Renal cortical epithelial cell (primary cell): Measurements from ENCODE around the gene EXOC6B. TPM values are rescaled to one million over a fixed set of nuclear protein-coding genes. Genes with fewer than 3 reads are reported as not detected.
A peak's percentile ranks its signal among the peaks of the same experiment; 100 is the strongest.

Experiments
- DNase-seq: peaks from one replicate; pipeline ENCODE4 v3.0.0-alpha.2; 2011; ENCODE audit warnings: low read depth
- total RNA-seq: library from RNA; depleted of rRNA; stranded (reverse); fragments of >200 nt; gene quantifications from 2 replicates; pipeline ENCODE4 v1.2.3, GENCODE V29; 2014

Gene EXOC6B
- total RNA-seq, 1 donor from 2014 or later: 56.0 TPM

DNA sequence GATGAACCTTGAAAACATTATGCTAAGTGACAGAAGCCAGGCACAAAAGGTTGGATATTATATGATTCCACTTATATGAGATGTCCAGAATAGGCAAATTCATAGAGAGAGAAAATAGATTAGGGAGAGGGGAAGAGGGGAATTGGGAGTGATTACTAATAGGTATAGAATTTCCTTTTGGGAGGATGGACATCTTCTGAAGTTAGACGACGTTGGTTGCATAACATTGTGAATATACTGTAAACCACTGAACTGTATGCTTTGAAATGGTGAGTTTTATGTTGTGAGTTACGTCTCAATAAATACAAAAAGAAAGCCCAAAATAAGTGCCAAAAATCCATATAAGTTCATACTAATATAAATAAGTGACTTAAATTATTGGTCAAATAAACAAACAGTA is 659.6 kb downstream of the EXOC6B start:
- no peak for DNase-seq

DNA sequence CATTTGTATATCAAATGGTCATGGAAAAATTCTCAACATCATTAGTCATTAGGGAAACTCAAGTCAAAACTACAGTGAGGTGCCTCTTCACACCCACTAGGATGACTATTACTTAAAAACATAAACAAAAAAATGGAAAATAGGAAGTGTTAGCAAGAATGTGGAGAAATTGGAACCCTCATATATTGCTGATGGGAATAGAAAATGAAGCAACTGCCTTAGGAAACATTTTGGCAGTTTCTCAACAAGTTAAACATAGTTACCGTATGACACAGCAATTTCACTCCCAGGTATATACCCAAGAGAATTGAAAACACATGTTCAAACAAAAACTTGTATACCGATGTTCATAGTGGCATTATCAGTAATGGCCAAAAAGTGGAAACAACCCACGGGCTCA is 660.0 kb downstream of the EXOC6B start:
- DNase-seq: no peak

DNA sequence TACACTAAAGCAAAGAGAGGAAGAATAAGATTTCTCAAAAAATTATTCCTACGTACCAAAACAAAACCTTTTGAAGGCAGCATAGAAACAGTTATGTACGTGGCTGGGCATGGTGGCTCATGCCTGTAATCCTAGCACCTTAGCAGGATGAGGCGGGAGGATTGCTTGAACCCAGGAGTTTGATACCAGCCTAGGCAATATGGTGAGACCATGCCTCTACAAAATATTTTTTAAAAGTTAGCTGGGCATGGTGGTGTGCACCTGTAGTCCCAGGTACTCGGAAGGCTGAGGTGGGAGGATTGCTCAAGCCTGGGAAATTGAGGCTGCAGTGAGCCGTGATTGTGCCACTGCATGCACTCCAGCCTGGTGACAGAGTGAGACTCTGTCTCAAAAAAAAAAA is 663.3 kb downstream of the EXOC6B start:
- no peak for DNase-seq

DNA sequence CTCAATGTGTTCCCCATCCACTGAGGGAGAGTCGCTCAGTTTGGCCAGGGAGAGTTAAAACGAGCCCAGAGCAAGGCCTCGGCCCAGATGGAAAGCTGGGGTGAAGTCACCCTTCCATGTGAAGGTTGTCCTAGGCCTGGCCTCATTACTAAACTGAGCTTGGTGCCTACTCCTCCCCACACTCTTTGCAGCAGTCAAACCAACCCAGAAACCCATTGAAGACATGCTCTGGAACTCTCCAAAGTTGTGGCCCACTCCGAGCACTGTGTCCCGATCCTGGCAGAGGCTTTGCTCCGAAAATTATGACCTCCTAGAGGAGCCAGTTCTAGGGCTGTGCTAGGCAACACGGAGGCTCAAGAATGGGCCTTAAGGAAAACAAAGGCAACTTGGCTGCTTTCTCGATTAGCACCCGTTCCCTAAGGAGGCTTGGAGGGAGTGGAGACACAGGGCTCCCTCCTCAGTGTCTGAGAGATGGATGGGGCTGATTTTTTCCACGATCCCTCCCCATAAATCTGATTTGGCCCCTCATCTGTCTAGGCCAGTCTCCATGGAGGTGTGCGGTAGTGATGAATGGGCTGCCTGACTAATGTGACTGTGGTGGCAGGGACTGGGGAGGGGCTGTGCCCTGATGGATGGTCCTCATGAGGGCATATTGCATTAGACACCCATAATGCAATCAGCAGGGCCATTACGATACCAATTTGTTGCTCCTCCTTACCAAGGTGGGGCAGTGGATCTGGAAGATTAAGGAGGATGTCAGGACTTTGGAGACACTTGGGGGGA is 666.4 kb downstream of the EXOC6B start:
- no peak for DNase-seq

DNA sequence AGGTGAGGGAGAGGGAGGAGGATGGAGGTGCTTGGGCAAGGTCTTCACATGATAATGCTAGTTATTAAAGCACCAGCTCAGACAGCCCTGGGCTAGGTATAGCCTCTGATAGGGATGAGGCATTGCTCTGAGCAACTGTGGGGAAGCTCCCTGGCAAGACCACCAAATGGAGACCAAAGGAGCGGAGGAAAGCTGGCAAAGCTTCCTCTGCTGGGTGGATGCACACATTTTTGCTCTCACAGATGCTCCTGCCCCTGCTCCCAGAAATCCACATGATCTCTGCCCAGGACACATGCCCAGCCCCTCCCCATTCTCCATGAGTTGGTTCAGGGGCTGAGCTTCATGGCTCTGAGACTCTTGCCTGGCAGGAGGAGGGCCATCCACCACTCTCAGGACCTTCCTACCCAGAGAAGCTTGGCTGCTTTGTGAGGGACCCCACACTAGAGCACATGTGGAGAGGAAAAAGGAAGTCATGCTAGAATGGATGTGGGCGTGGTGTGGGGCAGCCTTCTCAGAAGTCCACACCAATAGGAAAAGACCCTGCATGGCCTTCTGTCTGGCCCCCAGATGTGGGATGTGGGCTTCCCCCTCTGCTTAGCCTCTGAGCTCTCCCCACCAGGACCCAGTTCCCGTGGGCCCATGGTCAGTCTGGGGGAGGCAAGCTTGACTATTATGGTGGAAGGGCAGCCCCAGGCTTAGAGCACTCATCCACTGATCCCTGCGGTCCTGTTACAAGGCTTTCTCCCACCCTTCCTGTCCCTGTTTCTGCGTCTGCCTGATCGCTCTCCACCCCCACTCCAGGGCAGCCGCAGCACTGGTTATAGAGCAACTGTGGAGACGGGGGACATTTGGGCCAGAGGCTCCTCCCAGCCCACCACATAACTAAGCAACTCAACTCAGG is 667.7 kb downstream of the EXOC6B start:
- DNase-seq: no peak

DNA sequence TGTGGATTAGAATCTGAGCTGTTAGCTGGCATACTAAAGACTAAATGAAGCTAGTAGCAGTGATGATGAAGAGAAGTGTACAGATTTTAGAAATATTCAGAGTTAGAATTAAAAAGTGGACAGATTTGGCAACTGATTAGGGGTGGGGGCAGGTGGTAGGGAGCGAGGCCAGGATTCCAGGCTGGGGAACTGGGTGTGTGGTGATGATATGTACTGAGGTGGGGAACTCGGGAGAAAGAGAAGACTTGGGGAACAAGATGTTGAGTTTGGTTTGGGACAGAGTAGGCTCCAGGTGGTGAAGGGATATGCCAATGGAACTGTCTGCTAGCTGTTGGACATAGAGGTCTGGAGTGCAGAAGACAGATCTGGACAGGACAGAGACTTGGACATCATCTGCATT is 669.0 kb downstream of the EXOC6B start:
- no peak for DNase-seq

DNA sequence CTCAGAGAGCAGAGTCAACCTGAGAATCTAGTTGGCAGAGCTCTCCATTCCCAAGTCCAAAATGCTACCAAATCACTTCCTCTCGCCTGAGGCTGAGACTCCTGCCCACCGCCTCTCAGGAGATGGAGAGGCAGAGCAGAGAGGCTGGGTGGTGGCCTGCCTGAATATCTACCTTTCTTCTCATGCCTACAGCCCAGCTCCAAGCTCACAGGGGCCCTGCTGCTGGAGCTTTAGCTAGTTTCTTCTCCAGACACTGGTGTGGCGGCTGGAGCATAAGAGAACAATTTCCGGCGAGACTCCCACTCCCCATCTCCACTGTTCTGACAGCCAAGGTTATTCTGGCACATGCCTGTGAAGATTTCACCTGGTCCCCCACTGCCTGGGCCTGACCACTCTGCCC is 670.1 kb downstream of the EXOC6B start:
- DNase-seq: no peak

DNA sequence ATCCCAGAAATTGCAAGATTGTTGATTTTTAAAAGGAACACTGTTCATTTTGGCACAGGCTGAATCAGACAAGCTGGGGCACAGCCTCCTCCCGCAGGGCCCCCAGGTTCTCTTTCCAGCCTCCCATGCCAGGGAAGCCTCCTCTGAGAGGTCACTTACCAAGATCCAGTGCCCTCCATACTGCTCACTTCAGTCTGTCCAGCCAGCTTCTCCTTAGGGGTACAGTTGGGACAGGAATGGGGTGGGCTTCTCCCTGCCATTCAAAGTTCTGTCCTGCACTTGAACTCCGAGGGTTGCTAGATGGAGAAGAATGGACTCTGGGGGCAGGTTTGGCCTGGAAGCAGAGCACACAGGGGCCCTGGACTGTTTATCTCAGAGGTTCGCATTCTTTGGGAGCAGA is 670.7 kb downstream of the EXOC6B start:
- no peak for DNase-seq

DNA sequence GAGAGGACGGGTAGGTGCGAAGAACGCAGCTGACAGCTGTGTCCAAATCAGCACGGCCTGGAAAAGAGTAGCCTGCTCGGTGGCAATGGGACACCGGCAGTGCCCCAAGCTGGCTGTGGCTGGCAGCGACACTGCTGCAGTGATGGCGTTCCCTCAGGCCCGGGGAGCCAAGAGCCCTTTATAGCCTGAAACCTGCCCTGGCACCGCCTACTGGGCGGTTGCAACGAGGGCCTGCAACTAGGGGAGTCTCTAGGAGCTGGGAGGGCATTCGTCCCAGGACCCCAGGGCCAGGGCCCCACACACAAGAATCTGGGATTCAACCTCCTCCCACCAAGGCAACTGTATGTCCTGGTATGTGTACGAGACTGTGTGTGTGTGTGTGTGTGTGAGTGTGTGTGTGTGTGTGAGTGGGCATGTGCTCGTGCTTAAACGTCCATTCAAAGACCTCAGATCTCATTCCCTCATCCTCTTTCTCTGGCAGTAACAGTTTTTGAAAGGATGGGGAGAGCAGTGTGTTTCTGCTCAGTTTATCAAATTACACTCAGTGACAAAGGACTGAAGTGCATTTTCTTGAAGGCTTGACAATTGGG is 671.4 kb downstream of the EXOC6B start:
- DNase-seq: no peak

DNA sequence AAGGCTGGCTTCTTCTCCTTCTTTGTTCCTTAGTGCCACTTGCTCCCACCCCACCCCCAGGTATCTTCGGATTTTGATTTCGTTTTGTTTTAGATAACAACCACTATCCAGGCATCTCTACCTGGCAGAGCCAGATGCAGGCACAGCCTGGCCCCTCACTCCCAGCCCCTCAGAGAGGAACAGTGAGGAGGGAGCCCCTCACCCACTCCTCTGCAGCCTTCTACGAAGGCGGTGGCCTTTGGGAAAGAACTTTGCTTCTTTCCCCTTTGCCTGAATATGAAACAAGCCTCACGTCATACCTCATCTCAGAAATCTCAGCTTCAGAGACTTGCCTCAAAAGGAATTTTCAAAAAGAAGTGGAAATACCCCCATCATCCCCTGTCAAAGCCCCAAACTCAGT is 671.9 kb downstream of the EXOC6B start:
- no peak for DNase-seq

DNA sequence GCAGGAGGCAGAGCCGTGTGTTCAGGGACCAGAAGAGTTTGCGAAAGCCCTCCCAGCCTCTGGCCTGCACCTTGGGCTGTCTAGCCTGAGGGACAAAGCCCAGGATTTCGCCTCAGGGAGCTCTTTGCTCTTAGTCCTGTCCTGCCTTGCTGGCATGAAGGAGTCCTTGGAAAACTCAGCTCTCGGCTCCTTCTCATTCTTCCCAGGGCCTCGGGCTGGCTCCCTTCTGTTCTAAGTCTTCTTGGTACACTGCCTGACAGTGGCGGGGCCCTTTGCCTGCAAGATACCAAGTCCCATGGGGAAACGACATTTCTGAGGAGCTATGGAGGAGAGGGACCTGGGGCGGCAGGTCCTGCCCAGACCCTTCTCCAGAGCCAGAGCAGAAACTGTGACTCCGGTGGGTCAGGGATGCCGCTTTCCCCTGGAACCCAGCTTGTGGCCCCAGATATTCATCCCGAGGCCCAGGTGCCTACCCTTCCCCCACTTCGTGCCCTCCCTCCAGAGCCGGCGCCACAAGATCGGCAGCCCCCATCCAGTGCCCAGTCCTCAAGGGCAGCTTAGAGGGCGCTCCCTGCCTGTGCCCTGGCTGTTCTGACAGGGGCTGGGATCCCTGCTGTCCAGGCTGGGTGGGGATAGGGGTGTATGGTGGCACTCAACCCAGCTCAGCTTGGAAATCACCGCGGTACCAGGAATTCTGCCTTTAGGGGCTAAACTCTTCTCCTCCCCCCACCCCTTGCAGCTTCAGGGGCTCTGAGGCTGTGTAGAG is 672.6 kb downstream of the EXOC6B start:
- no peak for DNase-seq

DNA sequence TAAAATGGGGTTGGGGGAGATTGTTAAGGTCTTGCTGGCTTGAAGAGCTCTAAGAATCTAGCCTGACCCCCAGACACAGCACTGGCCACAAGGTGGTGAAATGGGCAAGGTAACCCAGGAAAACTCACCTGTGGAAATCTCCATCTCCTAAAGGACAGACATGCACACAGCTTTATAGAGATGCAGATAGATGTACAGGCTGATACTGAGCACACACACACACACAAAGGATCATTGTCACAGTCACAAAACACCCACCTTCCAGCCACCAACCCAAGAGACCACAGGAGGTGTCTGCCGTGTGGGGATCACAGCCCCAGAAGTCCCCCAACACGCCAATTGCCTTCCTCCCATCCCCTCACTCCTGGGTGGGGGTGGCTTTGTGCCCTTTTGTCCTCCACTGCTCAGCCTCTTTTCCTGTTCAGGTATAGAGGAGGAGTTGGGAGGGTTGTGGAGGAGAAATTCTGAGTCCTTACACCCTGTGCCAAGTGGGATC is 674.9 kb downstream of the EXOC6B start:
- DNase-seq: no peak

DNA sequence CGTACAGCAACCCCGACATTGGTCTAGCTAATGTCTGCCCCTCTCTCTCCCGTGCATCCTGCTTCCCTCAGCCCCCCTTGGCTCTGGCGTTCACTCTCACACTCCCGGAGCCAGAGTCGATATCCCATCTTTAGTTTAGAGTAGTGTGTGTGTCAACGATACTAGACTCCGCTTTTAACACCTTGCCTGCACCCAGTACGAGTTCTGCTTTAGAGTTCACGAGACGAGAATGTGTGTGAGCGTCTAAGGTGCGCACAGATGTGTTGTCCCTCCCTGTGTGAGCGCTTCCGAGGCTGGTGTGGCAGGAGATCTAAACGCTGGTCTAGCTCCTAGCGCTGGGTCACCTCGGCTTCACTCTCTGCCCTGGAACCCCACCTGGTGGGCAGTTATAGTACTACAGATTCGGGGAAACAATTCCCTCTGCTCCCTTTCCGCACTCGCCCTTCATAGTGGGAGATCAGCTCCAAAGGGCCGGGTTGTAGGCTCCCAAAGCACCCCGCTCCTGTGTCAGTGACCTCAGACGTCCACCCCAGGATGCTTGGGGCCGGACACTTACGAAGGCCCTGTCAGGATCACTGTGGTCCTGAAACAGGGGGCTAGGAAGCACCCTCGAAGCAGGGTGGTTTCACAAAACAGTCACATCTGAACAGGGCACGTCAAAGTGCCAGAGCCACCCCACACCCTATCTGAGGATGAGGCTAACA is 675.5 kb downstream of the EXOC6B start:
- DNase-seq: peak; percentile 44

DNA sequence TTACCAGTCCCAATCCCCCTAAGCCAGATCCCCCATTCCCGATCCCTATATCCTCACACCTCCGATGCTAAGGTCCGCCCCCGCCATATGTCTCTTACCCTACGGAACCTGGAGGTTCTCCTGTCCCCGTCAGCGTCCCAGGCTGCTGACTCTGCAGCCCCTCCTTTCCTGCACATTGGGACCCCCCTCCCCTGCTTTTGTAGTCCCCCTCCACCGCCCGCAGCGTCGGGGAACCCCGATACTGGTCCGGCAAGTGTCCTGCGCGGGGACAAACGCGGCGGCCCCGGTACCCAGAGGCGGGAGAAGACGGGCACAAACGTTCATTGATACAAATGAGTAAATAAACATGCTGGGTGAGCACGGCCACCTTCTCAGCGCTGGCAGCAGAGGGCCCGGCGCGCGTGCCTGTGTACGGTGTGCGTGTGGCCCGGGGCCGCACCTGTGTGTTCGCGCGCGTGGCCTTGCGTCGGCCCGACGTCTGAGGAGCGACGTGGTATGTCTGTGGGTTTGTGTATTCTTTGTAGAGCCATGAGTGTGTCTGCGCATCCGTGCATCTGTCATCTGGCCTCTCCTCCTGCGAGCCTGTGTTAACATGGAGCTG is 676.2 kb downstream of the EXOC6B start:
- no peak for DNase-seq

DNA sequence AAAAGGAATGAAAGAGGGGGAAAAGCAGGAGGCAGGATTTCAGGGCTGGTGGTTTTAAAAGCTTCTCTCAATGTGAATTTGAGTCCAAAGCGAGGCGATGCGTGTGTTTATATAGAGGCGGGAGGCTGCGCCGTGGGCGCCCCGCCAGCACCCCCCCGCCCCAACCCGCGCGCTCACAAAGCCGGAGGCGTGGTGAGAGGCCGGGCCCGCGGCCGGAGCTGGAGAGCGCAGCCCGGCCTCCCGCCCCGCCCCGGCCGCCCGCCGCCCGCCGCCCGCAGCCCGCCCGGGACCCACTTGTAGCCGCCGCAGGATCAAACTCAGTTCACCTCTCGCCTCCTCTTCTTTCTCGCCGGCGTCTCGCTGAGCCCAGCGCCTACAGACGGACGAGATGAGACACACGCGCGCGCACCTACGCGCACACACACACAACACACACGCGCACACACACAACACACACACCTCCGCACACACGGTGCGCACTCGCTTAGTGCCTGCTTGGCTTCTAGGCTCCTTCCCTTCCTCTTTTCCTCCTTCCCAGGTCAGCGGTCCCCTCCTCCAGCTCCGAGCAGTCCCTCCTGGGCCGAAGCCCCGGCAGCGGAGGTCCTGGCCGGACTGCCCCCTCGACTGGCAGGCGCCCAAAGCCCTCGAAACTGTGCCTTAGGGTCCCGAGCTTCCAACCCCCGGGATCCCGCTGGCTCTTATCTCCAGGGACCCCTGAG is 676.8 kb downstream of the EXOC6B start:
- no peak for DNase-seq

DNA sequence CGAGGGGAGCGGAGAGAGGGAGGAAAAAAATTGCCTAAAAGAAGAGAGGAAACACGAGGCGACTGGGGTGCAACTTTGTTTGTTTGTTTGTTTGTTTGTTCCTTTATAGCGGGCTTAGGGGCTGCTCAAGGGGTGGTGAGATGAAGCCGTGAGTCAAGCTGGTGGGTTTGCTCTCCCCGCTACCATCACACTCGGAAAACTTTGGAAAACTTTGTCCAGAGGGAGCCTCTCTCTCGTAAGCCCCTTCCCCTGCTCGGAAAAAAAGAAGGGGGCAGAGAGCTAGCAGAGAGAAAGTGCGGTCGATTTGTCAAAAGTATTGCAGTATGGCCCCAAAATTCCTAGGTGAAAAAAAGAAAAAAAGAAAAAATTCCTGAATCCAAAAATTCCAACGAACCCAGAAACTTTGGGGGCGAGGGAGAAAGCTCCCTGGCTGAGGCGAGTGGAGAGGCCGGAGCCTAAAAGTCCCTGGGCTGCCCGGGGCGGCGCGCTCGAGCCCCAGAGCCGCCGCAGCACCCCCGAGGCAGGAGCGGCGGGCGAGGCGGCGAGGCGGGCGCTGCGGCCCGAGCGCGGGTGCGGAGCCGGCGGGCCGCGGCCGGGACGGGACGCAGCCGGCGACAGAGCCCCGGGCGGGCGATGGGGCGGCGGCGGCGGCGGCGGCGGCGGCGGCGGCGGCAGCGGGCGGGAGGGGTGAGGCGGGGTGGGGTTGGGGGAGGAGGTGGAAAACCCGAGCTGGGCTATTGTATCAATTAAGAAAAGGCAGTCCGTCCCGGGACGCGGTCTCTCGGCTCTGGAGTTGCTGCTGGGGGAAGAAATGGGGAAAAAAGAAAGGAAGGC is 677.6 kb downstream of the EXOC6B start:
- no peak for DNase-seq

DNA sequence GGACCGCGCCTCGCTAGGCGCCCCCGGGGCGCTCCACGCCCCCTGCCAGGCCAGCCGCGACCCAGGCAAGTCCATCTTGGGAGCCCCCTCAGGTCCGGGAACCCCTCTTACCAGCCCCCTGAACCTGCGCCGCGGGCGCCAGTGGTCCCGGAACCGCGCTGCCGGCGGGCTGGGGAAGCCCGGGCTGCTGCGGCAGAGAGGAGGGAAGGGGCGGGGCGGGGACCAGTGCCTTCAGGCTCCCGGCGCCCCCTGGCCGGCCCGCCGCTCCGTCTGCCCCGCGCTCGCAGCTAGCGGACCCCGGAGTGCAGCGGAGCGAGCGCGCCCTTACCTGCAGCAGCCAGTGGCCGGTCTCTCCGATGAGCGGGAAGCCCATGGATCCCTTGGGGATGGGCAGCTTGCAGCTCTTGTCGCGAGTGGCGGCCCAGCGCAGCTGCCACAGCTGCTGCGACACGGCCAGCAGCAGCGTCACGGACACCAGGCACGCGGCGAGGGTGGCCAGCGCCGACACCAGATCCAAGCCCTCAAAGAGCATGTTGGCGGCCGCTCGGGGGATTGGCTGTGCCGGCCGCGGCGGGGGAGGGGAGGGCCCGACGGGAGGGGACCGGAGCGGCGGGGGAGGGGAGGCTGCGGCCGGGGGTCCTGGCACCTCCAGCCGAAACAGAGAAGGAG is 678.4 kb downstream of the EXOC6B start, which contains the start of gene CYP26B1:
TSS of gene CYP26B1 (minus strand) at position 560 of the 669 bp plus-strand sequence. CDS start at position 532, 28 bp downstream.
- no peak for DNase-seq
